GM19351 (cell line): Measurements from ENCODE around the gene EDN3.
"Not testable (repeated sequence)": the region's sequence is repeated elsewhere in the genome, so short reads cannot be mapped to it uniquely, and the experiment has no call there.

Experiments used
- ATAC-seq: cut with Tn5 transposase; IDR thresholded peaks from one replicate; pipeline ENCODE4 v1.9.1; 2021; ENCODE audit warnings: mild to moderate bottlenecking, moderate library complexity; ENCODE audit not compliant: unreplicated experiment

The EDN3 gene

GRCh38 chr20:59334651-59335300, 34.4 kb downstream of the EDN3 start:
- ATAC-seq: no peak

DNA sequence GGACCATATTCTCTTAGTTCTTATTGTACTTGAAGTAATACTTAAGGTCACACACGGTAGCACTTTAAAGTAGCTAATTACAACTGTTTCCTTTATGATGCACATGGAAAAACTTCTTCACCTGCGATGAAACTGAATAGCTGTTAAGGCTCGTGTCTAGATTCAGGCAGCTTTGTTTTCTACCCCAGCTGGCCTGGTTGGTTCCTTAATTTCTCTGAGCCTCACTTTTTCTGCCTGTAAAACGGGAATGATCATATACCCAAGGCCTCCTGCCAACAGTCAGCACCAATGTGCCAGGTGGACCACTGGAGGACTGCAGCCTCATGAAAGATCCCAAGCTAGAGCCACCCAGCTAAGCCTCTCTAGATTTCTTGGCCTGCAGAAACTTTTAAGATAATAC, 35.0 kb downstream of the EDN3 start:
- no peak for ATAC-seq

DNA sequence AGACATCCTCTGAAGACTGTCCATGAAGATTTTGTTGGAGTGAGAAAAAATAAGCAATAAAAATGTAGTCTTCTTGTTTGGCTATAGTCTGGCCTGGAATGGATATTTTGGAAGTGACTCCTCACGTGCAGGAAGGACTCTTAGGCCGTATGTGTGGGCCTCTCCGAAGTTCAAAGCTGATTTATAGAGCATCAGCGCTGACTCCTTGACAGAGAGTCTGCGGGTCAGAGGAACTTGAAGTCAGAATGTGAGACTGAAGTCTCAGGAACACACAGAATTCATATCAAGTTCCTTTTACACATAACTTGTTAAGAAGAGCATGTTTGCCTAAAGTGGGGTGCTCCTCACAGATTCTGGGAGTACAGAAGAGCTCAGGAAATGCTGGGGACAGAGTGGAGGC, 36.1 kb downstream of the EDN3 start:
- no peak for ATAC-seq

GRCh38 chr20:59338444-59338843, 38.0 kb downstream of the EDN3 start:
- ATAC-seq: not testable (repeated sequence)

DNA sequence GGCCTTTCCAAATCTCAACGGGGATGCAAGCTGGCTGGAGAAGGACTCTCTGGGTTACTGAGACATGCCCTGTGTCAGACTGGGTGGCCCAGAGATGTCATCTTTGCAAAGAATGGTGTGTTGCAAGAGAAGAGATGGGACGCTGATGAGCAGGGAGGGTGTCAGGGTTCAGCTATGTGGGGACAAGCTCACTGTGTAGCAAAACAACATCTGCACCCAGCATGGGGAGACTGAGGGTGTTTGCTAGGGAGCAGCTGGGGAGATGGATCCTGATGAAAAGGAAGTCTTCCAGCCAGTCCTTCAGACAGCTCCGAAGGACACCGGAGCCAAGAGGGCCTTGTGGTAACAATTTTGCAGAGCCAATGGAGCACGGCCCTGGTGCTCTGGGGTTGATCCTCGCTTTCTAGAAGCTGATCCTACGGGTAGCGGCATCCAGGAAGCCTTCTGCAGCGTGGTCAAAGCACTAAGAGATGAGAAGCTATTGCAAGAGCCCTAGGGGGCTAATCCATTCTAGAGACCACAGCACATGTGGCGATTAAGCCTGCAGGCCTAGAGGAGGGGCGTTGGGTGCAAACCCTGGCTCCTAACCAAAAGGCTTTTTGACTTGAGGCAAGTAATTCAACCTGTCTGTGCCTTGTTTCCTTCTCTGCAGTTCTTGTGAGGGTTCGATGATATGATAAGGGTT, 39.9 kb downstream of the EDN3 start:
- ATAC-seq: no peak

GRCh38 chr20:59341285-59342022, 41.0 kb downstream of the EDN3 start:
- ATAC-seq: not testable (repeated sequence)

- ATAC-seq: no peak
Measured at GRCh38 chr20:59342023-59342957, 41.9 kb downstream of the EDN3 start.

- ATAC-seq: no peak
Measured at GRCh38 chr20:59346061-59346460, 45.6 kb downstream of the EDN3 start.

GRCh38 chr20:59349277-59349676, 48.9 kb downstream of the EDN3 start:
- no peak for ATAC-seq

GRCh38 chr20:59350330-59351156, 50.1 kb downstream of the EDN3 start:
- no peak for ATAC-seq

DNA sequence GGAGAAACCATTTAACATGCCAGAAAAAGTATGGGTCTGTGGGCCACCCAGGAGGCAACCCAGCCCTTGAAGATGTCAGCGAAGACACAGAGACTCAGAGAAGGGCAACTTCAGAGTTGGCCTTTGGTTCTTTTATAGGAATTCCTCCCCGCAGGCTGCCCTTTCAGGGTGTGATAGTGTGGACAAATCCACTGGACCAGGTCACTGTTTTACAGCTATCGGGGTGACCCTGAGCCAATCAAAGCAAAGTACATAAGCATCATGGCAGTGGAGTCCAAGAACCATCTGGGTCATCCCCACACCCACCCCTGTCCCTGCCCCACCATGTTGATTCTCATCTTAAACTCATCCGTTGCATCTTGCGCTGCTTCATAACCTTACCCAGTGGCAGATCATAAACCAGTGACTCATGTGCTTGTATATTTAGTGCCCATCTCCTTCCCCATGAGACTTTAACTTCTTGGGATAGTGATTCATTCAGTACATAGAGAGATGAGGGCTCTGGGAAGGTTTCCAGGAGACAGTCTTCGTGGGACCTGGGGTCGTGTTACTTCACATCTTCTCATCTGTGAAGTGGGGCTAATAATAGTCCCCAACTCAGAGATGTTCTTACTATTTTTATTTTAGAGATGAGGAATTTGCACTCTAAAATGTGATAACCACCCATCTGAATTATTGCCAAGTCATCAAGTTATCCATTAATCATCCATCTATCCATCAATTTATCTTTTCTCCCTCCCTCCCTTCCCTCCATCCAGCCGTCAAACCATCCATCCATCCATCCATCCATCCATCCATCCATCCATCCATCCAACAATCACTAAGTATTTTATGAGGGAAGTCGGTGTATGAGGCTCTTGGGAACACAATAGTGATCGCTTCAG, 51.0 kb downstream of the EDN3 start:
- no peak for ATAC-seq

DNA sequence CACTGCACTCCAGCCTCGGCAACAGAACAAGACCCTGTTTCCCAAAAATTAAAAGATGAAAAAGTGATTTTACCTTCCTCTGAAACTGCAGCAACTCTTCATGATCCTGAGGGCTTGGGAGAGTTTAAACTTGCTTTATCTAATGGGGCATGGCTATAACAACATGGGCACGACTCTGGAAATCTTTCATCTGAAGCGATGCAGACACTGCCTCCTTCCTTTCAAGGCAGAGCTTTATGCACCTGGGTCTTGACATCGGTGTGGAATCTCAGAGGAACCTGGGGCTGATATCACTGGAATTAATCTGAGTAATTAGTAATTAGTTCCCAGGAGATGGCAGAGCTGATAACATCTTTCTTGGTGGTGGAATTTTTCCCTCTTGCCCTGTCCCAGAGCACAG, 52.1 kb downstream of the EDN3 start:
- no peak for ATAC-seq

- ATAC-seq: no peak
Measured at GRCh38 chr20:59352990-59353389, 52.6 kb downstream of the EDN3 start.

- ATAC-seq: no peak
Measured at GRCh38 chr20:59354460-59354859, 54.0 kb downstream of the EDN3 start.

DNA sequence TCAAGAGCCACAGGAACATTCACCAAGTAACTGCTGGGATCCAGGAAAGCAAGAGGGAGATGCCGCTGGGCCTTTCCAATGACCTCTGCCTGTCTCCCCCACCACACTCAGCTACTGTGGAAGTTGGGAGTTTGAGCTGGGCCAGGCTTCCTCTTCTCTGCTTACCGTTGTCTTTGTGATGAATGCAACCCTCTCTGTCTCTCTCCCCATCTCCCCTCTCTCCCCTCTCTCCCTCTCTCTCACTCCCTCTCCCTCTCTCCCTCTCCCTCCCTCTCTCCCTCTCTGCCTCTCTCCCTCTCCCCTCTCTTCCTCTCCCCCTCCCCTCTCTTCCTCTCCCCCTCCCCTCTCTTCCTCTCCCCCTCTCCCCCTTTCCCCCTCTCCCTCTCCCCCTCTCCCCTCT, 54.8 kb downstream of the EDN3 start:
- no peak for ATAC-seq

DNA sequence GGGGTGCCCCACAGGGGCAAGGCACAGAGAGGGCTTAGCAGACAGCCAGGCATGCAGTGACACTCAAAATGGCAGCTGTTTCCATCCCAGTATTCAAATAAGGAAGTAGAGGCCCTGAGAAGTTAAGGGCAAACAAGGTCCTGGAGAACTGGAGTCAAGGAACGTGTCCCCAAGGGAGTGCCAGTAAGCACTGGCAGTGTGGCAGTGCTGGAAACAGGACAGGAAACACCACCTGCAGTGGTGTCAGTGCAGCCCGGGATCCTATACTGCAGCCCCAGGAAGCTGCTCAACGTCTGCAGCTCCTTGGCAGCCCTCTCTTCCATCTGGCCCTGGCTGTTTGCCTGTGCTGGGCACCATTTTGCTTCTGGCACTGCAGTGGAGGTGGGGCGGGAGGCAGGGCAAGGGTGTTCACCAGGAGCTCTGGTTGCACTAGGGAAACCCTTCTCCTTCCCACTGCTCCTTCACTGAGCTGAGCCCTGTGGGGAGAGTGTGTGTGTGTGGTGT, 56.3 kb downstream of the EDN3 start:
- ATAC-seq: no peak

DNA sequence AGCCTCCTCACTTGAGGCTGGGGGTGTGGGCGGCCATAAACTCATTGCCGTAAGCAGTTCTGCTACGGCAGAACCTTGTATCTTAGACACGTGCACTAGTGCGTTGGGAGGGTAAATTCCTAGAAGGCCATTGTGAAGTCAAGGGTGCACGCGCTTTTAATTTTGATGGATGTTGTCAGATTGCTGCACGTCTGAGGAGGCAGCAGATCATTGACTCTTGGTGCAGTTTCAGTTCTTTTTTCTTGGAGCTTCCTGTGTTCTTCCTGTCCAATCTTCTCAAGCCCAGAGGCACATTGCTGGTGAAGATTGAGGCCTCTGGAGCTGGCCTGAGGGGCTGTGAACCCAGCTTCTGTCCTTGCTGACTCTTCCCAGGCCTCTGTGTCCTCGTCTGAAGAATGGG, 58.4 kb downstream of the EDN3 start:
- not testable (repeated sequence) for ATAC-seq

DNA sequence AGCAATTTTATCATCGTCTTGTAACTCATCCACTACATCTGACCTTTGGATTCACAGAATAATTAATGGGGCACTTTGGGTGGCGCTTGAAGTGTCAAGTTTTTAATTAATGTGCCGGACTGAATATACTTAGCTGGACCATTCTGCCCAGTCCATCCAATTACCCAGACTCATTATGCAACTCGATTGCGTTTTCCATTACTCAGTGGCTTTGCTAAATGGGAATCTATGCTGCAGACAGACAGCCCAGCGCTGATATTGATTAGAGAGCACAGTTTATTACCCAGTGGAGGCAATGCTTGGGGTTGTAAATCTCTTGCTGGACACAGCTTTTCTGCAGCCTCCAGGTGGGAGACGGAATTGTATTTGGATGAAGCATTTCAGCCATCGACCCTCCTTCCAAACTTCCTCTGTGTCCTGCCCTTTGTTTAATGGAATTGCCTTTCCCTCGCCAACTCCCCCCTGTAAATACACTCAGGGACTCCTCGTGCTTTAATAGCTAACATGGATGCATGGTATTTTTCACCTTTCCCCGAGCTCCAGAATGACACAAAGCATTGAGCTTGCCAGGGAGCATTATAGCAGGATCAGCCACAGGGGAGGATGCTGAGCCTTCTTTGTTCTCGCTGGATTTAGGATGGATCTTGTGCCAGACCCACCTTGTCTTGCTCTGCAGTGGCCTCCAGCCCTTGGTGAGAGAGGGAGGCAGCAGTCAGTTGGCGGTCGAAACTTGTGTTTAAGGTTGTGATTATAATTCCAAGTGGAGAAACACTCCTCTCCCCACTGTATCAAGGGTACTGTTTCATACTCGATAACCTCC, 59.7 kb downstream of the EDN3 start:
- ATAC-seq: no peak
